Measurements from ENCODE around the gene MEIS1. TPM values are rescaled to one million over a fixed set of nuclear protein-coding genes. Genes with fewer than 3 reads are reported as not detected.

MEIS1 gene
- total RNA-seq, 1 donor from 2014 or later = 250 TPM

GRCh38 chr2:66516499-66516898 lies 81.6 kb downstream of the MEIS1 start:
- Mint-ChIP-seq H3K9me3 (no peaks in the 10 kb centered on the region), H3K27me3 (no peaks in the 10 kb centered on the region), H3K4me1 (ENCODE audit: unreplicated experiment) (peaks cover 55% of the 10 kb centered on the region), H3K27ac (peak overlapping the region; percentile 39), H3K36me3 (peaks cover 63% of the 10 kb centered on the region), H3K4me3 (no peak overlapping the region)
- TF ChIP-seq CTCF (conservative IDR thresholded peaks at IDR 0.05) = no peak
- no peak for DNase-seq (ENCODE audit: extremely low spot score, unreplicated experiment)

- Mint-ChIP-seq H3K36me3 (peaks cover 59% of the 10 kb centered on the region), H3K27me3 (no peaks in the 10 kb centered on the region), H3K4me1 (ENCODE audit: unreplicated experiment) (peaks cover 55% of the 10 kb centered on the region), H3K9me3 (no peaks in the 10 kb centered on the region), H3K4me3 (no peak overlapping the region), H3K27ac (peak overlapping the region; percentile 56)
- TF ChIP-seq CTCF (conservative IDR thresholded peaks at IDR 0.05) = no peak
- DNase-seq (ENCODE audit: extremely low spot score, unreplicated experiment) = no peak
Observed at GRCh38 chr2:66517772-66518171, 82.8 kb downstream of the MEIS1 start.

- Mint-ChIP-seq H3K4me1 (ENCODE audit: unreplicated experiment) (peaks cover 51% of the 10 kb centered on the region), H3K36me3 (peaks cover 48% of the 10 kb centered on the region), H3K27me3 (no peaks in the 10 kb centered on the region), H3K4me3 (no peak overlapping the region), H3K9me3 (no peaks in the 10 kb centered on the region), H3K27ac (peak overlapping the region; percentile 27)
- no peak for TF ChIP-seq CTCF (conservative IDR thresholded peaks at IDR 0.05)
- DNase-seq (ENCODE audit: extremely low spot score, unreplicated experiment) = no peak
Observed at GRCh38 chr2:66519264-66519843, 84.4 kb downstream of the MEIS1 start.

- DNase-seq (ENCODE audit: extremely low spot score, unreplicated experiment) = no peak
- Mint-ChIP-seq H3K36me3 (peaks cover 49% of the 10 kb centered on the region), H3K27me3 (no peaks in the 10 kb centered on the region), H3K9me3 (no peaks in the 10 kb centered on the region), H3K27ac (peak overlapping the region; percentile 19), H3K4me3 (peak overlapping the region; percentile 26), H3K4me1 (ENCODE audit: unreplicated experiment) (peaks cover 52% of the 10 kb centered on the region)
- TF ChIP-seq CTCF (conservative IDR thresholded peaks at IDR 0.05) = no peak
Observed at GRCh38 chr2:66521291-66521922, 86.5 kb downstream of the MEIS1 start.

GRCh38 chr2:66522611-66523376 lies 87.9 kb downstream of the MEIS1 start:
- H3K4me1 Mint-ChIP-seq (ENCODE audit: unreplicated experiment) = peaks cover 42% of the 10 kb centered on the region
- H3K4me3 Mint-ChIP-seq = no peak overlapping the region
- no peaks in the 10 kb centered on the region for H3K27me3 Mint-ChIP-seq
- no peaks in the 10 kb centered on the region for H3K9me3 Mint-ChIP-seq
- no peak overlapping the region for H3K27ac Mint-ChIP-seq
- TF ChIP-seq CTCF (conservative IDR thresholded peaks at IDR 0.05) = no peak
- no peak for DNase-seq (ENCODE audit: extremely low spot score, unreplicated experiment)
- H3K36me3 Mint-ChIP-seq = peaks cover 43% of the 10 kb centered on the region
